HG03439 (cell line): ENCODE data around the gene TACC2.
"Not testable (repeated sequence)": the region's sequence is repeated elsewhere in the genome, so short reads cannot be mapped to it uniquely, and the experiment has no call there.

Experiments
- ATAC-seq: cut with Tn5 transposase; IDR thresholded peaks from one replicate; pipeline ENCODE4 v1.9.1; 2021; ENCODE audit warnings: mild to moderate bottlenecking, moderate library complexity; ENCODE audit not compliant: unreplicated experiment

Gene TACC2

DNA sequence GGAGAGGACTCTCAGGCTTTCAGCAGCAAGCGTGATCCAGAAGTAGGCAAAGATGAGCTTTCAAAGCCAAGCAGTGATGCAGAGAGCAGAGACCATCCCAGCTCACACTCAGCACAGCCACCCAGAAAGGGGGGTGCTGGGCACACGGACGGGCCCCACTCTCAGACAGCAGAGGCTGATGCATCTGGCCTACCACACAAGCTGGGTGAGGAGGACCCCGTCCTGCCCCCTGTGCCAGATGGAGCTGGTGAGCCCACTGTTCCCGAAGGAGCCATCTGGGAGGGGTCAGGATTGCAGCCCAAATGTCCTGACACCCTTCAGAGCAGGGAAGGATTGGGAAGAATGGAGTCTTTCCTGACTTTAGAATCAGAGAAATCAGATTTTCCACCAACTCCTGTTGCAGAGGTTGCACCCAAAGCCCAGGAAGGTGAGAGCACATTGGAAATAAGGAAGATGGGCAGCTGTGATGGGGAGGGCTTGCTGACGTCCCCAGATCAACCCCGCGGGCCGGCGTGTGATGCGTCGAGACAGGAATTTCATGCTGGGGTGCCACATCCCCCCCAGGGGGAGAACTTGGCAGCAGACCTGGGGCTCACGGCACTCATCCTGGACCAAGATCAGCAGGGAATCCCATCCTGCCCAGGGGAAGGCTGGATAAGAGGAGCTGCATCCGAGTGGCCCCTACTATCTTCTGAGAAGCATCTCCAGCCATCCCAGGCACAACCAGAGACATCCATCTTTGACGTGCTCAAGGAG, 95.5 kb downstream of the TACC2 start:
- no peak for ATAC-seq

DNA sequence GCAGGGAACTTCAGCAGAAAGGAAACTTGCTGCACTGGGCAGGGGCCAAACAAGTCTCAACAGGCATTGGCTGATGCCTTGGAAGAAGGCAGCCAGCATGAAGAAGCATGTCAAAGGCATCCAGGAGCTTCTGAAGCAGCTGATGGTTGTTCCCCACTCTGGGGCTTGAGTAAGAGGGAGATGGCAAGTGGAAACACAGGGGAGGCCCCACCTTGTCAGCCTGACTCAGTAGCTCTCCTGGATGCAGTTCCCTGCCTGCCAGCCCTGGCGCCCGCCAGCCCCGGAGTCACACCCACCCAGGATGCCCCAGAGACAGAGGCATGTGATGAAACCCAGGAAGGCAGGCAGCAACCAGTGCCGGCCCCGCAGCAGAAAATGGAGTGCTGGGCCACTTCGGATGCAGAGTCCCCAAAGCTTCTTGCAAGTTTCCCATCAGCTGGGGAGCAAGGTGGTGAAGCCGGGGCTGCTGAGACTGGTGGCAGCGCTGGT, 96.5 kb downstream of the TACC2 start:
- ATAC-seq, result no peak

- no peak for ATAC-seq
These were observed 97.7 kb downstream of the TACC2 start for GRCh38 chr10:122086416-122087240.

DNA sequence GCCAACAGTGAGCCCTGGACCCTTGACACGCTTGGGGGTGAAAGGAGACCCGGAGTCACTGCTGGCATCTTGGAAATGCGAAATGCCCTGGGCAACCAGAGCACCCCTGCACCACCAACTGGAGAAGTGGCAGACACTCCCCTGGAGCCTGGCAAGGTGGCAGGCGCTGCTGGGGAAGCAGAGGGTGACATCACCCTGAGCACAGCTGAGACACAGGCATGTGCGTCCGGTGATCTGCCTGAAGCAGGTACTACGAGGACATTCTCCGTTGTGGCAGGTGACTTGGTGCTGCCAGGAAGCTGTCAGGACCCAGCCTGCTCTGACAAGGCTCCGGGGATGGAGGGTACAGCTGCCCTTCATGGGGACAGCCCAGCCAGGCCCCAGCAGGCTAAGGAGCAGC, 98.5 kb downstream of the TACC2 start:
- ATAC-seq, result no peak

DNA sequence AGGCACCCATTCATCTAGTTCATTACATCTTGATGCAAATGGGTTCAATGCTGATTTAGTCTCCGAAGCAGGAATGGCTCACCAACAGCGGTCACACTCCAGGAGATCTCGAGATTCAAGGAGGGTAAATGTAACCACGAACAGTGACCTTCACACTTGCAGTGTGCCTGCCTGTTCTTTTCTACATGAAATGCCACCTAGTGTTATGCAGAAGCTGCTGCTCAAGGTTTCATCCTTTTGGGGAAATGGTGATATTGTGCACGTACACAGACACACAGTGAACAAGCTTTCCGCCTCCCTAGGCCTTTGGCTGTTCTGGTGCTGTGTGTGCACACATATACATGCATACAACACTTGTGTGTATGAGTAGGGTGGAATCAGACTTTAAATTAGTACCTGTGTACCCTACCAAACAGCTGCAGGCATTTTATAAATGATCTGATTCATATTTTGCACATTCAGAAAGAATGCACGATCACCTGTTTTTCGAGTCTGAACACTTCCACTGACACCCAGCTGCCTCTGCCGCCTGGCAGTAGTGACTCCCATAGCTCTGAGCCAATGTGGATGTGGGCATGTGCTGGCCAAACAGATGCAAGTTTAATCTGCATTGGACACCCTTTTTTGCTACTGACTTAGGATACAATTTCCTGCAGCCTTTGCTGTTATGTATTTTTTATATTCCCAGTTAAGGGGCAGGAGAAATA, 100.5 kb downstream of the TACC2 start:
- ATAC-seq, result no peak

GRCh38 chr10:122091722-122092121, 102.8 kb downstream of the TACC2 start:
- ATAC-seq, result no peak

GRCh38 chr10:122093076-122093475, 104.1 kb downstream of the TACC2 start:
- no peak for ATAC-seq

- not testable (repeated sequence) for ATAC-seq
These were observed 107.2 kb downstream of the TACC2 start for GRCh38 chr10:122096181-122096580.

DNA sequence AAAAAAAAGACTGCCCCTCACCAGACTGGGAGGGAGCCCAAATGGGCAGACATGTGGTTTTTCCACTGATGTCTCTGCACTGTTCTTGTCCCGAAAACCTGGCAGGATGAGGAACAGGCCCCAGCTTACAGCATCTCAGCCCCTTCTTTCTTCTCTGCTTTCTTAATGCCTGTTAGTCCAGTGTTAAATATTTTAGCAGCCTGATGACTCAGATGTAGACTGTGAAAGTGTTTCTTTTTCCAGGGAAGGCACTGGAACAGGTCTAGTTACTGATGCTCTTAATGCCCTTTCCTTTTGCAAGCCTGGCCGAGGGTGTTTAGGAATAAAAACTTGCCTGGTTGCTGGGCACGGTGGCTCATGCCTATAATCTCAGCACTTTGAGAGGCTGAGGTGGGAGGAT, 107.7 kb downstream of the TACC2 start:
- no peak for ATAC-seq

DNA sequence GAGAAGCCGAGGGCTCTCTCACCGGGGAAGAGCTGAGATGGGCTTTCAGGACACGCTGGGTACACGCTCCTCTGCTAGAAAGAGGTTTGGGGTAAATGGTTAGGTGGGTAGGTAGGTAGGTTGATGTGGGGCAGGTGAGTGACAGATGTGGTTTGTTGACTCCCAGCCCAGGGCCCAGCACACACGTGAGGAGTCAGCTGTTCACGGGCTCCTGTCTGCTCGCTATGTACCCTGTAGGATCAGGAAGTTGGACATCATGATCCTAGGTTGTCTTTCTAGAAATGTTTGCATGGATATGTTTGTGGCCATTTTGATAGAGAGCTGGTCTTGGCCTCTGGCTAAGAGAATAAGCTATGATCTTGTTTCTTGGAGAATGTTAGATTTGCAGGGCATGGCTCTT, 109.0 kb downstream of the TACC2 start:
- no peak for ATAC-seq

DNA sequence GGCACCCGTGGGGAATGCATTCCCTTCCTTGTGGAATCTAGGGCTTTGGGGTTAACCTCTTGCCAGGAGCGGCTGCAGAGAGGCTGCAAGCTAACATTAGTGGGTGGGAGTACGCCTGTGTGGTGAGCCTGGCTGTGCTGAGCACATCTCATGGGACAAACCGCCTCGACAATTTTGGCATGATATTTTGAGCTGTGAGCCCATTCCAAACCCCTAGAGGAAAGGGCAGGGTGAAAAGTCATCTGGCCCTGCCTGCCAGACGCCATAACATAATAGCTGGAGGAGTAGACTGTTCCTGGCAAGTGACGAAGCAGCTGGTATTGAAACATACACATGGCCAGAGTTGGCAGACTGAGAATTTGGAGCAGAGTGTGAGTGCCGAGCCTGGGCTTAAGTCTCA, 110.0 kb downstream of the TACC2 start:
- no peak for ATAC-seq

DNA sequence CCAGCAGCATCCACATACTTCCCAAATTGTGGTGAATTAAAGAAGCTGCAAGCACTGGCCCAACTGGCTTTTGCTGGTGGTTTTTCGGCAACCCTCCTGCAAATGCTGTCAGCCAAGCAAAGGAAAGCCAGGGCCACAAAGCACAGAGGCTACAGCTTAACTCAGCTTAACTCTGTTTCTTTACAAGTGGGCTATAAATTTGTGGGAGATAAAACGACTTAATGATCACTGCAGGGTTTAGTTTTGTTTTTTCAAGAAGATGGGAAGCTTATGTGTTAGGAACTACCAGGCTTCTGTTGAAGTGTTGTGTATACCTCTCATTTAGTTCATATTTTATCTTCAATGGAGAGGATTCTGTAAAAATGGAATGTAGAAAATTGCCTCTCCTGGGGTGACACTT, 110.6 kb downstream of the TACC2 start:
- ATAC-seq, result no peak

DNA sequence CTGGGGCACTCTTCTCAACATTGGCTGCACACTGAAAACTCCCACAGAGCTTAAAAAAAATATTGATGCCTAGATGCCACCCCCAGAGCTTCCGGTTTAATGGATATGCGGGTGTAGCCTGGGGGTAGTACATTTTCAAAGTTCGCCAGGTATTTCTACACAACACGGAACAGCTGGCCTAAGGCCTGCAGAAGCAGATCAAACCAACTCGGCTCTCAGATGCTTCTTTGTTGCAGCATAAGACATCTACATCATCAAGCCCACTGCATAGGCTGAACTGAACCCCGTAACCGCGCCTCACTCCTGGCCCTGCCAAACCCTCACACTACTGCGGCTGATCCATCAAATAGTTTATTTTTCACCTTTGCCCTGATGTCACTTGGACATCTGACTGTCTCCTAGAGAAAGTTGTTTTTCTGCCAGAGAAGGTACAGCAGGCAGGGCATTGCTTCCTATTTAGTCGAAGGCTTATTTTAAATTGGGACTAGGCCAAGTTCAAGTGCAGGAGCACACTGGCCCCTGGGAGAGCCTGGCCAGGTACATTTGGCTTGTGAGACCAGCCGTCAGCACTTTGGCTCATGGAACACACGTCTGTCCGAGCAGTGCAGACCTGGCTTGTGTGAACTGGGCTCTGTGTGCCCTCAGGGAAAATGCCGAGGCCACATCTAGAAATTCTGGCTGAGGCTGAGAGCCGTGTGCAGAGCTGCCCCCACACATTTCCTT, 113.3 kb downstream of the TACC2 start:
- ATAC-seq, result no peak

DNA sequence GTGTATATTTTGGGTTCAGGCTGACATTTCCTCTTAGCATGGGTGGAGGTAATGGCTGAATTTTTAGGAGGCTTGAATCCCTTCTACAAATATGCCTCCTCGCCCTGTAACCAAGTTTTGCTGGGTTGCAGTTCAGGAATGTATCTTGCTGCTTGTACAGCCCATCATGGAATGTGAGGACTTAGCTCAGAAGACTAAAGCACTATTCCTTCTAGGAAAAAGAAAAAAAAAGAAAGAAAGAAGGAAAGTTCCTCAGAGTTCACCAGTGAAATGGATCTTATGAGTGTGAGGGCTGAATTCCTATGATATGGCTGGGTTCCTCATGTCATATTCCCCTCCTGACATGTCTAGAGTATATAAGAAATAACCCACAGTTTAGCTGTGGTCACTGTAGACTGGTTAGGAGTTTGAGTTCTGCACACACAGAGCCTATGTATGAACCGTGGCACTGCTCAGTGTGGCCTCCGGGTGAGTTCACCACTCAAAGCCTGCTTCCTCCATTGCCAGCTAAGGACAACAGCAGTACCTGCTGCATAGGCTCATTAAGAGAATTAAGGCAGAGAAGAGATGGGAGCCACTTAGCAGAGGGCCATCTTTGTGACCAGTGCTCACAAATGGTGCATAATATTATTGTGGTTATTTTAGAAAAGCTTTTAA, 114.0 kb downstream of the TACC2 start:
- no peak for ATAC-seq

DNA sequence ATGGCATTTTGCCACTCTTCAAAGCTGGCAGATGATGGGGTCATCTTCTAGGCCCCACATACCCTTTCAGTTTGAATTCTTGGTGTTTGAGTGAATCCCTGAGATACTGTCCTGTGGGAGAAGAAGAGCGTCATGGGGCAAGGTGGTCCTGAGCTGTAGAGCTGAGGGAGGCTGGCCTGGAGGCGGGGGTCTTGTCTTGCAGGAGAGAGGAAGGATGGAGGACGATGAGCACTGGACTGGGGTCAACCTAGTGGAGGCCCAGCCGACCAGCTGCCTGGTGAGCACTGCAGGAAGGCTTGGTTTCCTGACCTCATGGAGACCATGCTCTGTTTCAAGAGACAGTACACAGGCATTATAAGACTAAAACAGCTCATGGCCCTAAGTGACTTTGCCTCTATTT, 114.6 kb downstream of the TACC2 start:
- ATAC-seq, result no peak

DNA sequence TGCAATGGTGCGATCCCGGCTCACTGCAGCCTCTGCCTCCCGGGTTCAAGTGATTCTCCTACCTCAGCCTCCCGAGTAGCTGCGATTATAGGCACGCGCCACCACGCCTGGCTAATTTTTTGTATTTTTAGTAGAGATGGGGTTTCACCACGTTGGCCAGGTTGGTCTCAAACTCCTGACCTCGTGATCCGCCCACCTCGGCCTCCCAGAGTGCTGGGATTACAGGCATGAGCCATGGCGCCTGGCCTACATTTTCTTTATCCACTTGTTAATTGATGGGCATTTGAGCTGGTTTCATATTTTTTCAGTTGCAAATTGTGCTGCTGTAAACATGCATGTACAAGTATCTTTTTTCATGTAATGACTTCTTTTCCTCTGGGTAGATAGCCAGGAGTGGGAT, 119.8 kb downstream of the TACC2 start:
- not testable (repeated sequence) for ATAC-seq

DNA sequence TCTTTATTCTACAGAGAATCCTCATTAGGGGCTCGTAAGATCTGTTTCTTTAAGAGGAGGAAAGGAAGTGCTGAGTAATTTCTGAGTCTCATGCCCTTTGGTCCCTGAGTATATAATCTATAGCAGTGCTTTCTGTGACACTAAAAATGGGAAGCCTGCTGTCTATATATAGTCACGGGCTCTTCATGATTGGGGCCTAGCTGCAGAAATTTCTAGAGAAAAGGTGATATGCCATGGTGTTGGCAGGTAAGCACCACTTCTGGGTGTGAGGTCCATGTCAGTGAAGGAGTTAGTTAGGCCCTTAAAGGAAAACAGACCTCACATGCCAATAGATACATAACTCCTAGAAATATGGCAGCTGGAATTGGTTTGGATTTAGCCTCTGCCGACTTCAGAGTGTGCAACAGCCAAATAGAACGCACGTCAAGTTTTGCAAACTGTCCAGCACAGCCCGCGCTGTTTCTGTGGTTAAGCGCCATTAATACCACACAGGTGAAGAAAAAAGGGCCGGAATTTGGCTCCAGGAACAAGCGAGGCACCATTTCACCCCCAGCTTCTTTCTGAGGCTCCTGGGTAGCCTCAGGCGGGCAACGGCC, 123.2 kb downstream of the TACC2 start:
- ATAC-seq, result no peak

GRCh38 chr10:122112625-122113160, 123.7 kb downstream of the TACC2 start:
- ATAC-seq, result no peak

DNA sequence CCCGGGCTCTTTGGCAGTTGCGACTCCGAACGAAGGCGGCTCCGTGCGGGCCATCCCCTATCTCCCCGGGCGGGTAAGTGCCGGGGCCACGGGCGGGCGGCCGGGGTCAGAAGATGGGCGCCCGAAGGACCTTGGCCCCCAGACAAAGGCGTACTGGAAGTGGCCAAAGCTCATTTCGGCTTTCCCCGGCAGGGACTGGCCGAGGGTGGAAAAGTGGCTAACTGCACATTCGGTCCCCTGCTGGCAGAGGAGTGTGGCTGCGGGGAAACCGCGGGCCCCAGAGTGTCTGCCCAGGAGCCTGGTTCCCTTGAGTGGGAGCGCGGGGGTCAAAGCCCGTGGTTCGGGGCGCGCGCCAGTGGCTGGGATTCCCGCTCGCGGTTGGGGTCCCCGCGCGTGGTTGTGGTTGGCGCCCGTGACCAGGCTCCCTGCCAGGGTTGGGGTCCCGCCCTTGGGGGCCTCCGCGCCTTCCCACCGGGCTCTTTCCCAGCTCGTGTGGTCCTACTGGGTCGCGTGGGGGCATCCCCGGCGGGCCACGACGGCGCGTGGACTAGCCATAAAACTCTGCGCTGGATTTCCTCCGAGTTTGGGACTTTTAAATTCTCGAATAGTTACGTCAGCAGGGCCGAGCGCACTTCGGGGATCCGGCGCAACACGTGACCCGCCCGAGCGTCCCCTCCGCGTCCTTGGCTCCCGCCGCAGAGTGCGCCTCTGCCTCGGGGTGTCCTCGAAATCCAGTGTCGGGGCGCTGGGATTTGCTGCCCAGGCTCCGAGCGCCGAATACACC, 124.4 kb downstream of the TACC2 start:
- ATAC-seq, result no peak
